Astrocyte of the cerebellum (primary cell): ENCODE measurements around the gene DOK5.

ENCODE experiments used
- DNase-seq: peaks from one replicate; pipeline ENCODE4 v3.0.0-alpha.2; 2011; ENCODE audit warnings: low read depth
- H3K4me3 ChIP-seq: 2 replicates; pipeline ENCODE4 v1.5.1; 2011; ENCODE audit warnings: mild to moderate bottlenecking, low read depth, low read length, moderate library complexity
- CTCF ChIP-seq: IDR thresholded peaks from 2 replicates; pipeline ENCODE4 v1.5.1; 2012; ENCODE audit warnings: low read length, low read depth, moderate library complexity, mild to moderate bottlenecking; ENCODE audit errors: missing control alignments
- in situ Hi-C: cut with HindIII; loops from 2 replicates; pipeline ENCODE4 v1.10.0; 2017; ENCODE audit warnings: low sequenced_read_pairs

The DOK5 gene

GRCh38 chr20:54485631-54486030 lies 10.2 kb downstream of the DOK5 start:
- TF ChIP-seq CTCF: no peak
- no peak overlapping the region for H3K4me3 ChIP-seq
- DNase-seq: no peak
- in situ Hi-C loops: no loop called here

GRCh38 chr20:54486585-54486984 lies 11.2 kb downstream of the DOK5 start:
- TF ChIP-seq CTCF: no peak
- DNase-seq: no peak
- in situ Hi-C loops: no loop called here
- H3K4me3 ChIP-seq: no peak overlapping the region

GRCh38 chr20:54488442-54488841 lies 13.0 kb downstream of the DOK5 start:
- TF ChIP-seq CTCF: no peak
- in situ Hi-C loops: no loop called here

GRCh38 chr20:54491506-54491905 lies 16.1 kb downstream of the DOK5 start:
- no peak for DNase-seq
- in situ Hi-C loops: no loop called here
- H3K4me3 ChIP-seq: no peak overlapping the region
- TF ChIP-seq CTCF: no peak

More at GRCh38 chr20:54488442-54488841, 13.0 kb downstream of the DOK5 start:
- H3K4me3 ChIP-seq: no peak overlapping the region
- no peak for DNase-seq

GRCh38 chr20:54494303-54495006 lies 19.1 kb downstream of the DOK5 start:
- no peak overlapping the region for H3K4me3 ChIP-seq
- in situ Hi-C loops: no loop called here
- no peak for DNase-seq
- no peak for TF ChIP-seq CTCF

GRCh38 chr20:54497931-54498718 lies 22.7 kb downstream of the DOK5 start:
- TF ChIP-seq CTCF: no peak
- in situ Hi-C loops: no loop called here
- DNase-seq: no peak
- H3K4me3 ChIP-seq: no peak overlapping the region
